ENCODE measurements around the gene FHDC1. TPM values are rescaled to one million over a fixed set of nuclear protein-coding genes. Genes with fewer than 3 reads are reported as not detected.

Gene FHDC1
- total RNA-seq, 2 donors from 2014 or later = 0.10 TPM

GRCh38 chr4:153019906-153020305, 83.8 kb downstream of the FHDC1 start:
- H3K27ac Mint-ChIP-seq = no peak overlapping the region
- no peaks in the 10 kb centered on the region for H3K9me3 ChIP-seq (ENCODE audit: control insufficient read depth, low read length, poor library complexity, severe bottlenecking)
- no peaks in the 10 kb centered on the region for H3K36me3 Mint-ChIP-seq (ENCODE audit: low read depth)
- ATAC-seq (no peak), DNase-seq (no peak)
- peaks cover 19% of the 10 kb centered on the region for H3K27me3 Mint-ChIP-seq
- no peaks in the 10 kb centered on the region for H3K4me1 Mint-ChIP-seq
- no peak overlapping the region for H3K4me3 Mint-ChIP-seq

DNA sequence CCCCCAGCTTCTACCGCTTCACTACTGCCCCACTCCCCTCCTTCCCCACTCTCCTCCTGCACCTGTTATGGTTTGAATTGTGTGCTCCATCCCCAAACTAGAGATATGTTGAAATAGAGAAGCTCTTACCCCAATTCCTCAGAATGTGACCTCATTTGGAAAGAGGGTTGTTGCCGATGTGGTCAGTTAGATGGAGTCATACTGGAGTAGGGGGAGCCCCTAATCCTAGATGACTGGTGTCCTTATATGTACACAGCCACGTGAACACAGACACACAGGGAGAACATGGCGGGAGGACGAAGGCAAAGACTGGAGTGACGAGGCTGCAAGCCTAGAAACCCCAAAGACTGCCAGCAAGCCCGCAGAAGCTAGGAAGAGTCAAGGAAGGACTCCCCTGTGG, 84.3 kb downstream of the FHDC1 start:
- H3K27me3 Mint-ChIP-seq = peaks cover 19% of the 10 kb centered on the region
- ATAC-seq = no peak

GRCh38 chr4:153021276-153021675, 85.2 kb downstream of the FHDC1 start:
- ATAC-seq = no peak
- H3K9me3 ChIP-seq (ENCODE audit: control insufficient read depth, low read length, poor library complexity, severe bottlenecking) = no peaks in the 10 kb centered on the region
- H3K4me1 Mint-ChIP-seq = no peaks in the 10 kb centered on the region
- H3K27me3 Mint-ChIP-seq = peaks cover 19% of the 10 kb centered on the region
- H3K4me3 Mint-ChIP-seq = no peak overlapping the region
- H3K27ac Mint-ChIP-seq = no peak overlapping the region
- DNase-seq = no peak
- no peaks in the 10 kb centered on the region for H3K36me3 Mint-ChIP-seq (ENCODE audit: low read depth)

More for the DNA sequence above, 84.3 kb downstream of the FHDC1 start:
- DNase-seq = no peak
- H3K36me3 Mint-ChIP-seq (ENCODE audit: low read depth) = no peaks in the 10 kb centered on the region
- no peak overlapping the region for H3K27ac Mint-ChIP-seq
- H3K9me3 ChIP-seq (ENCODE audit: control insufficient read depth, low read length, poor library complexity, severe bottlenecking) = no peaks in the 10 kb centered on the region
- H3K4me1 Mint-ChIP-seq = no peaks in the 10 kb centered on the region
- no peak overlapping the region for H3K4me3 Mint-ChIP-seq

- DNase-seq = no peak
- Mint-ChIP-seq H3K4me3 (no peak overlapping the region), H3K27me3 (peaks cover 19% of the 10 kb centered on the region), H3K36me3 (ENCODE audit: low read depth) (no peaks in the 10 kb centered on the region), H3K4me1 (no peaks in the 10 kb centered on the region), H3K27ac (no peak overlapping the region)
- no peak for ATAC-seq
- H3K9me3 ChIP-seq (ENCODE audit: control insufficient read depth, low read length, poor library complexity, severe bottlenecking) = no peaks in the 10 kb centered on the region
Measured at GRCh38 chr4:153022241-153022715, 86.2 kb downstream of the FHDC1 start.

DNA sequence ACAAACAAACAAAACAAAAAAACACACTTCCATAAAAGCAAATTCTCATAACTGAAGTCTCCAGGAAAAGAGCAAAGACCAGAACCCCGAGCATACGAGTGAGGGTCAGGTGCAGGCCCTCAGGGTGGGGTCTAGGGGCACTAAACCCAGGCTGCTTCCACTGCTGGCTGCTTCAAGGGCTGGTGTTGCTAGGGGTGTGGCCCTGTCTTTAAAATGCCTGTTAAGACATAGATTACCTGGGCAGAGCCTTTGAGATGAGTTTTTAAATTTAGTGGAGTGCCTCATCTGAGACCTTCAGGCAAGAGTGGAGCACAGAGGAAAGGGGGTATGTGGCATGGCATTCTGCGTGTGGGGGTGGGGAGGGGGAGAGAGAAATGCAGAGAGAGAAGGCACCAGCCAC, 87.0 kb downstream of the FHDC1 start:
- no peaks in the 10 kb centered on the region for H3K9me3 ChIP-seq (ENCODE audit: control insufficient read depth, low read length, poor library complexity, severe bottlenecking)
- Mint-ChIP-seq H3K4me3 (no peak overlapping the region), H3K27me3 (peaks cover 19% of the 10 kb centered on the region), H3K27ac (no peak overlapping the region), H3K36me3 (ENCODE audit: low read depth) (no peaks in the 10 kb centered on the region), H3K4me1 (no peaks in the 10 kb centered on the region)
- ATAC-seq (no peak), DNase-seq (no peak)

GRCh38 chr4:153023692-153024394, 87.7 kb downstream of the FHDC1 start:
- H3K27me3 Mint-ChIP-seq = peaks cover 19% of the 10 kb centered on the region
- DNase-seq (no peak), ATAC-seq (no peak)
- H3K36me3 Mint-ChIP-seq (ENCODE audit: low read depth) = no peaks in the 10 kb centered on the region
- no peak overlapping the region for H3K4me3 Mint-ChIP-seq
- no peaks in the 10 kb centered on the region for H3K9me3 ChIP-seq (ENCODE audit: control insufficient read depth, low read length, poor library complexity, severe bottlenecking)
- H3K4me1 Mint-ChIP-seq = no peaks in the 10 kb centered on the region
- H3K27ac Mint-ChIP-seq = no peak overlapping the region

GRCh38 chr4:153024466-153024865, 88.3 kb downstream of the FHDC1 start:
- H3K4me3 Mint-ChIP-seq = no peak overlapping the region
- H3K4me1 Mint-ChIP-seq = no peaks in the 10 kb centered on the region
- no peaks in the 10 kb centered on the region for H3K36me3 Mint-ChIP-seq (ENCODE audit: low read depth)
- H3K27me3 Mint-ChIP-seq = peaks cover 19% of the 10 kb centered on the region
- no peaks in the 10 kb centered on the region for H3K9me3 ChIP-seq (ENCODE audit: control insufficient read depth, low read length, poor library complexity, severe bottlenecking)
- ATAC-seq (no peak), DNase-seq (no peak)
- H3K27ac Mint-ChIP-seq = no peak overlapping the region

DNA sequence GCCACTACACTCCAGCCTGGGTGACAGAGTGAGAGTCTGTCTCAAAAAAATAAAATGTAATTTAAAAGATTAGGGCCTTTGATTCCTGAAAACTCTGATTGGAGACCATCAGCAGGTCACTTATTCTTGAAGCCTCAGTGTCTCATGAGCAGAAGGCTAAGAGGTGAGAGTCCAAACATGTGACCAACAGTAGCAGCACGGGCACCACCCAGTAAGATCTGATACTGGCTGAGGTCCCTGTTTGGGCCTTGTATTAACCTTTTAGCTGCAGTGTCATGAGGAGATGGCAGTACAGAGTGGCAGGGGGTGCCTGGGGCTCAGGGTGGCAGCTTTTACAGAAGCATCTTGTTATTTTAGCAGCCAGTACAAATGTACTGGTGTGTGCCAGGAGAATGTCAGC, 89.3 kb downstream of the FHDC1 start:
- no peak for ATAC-seq
- no peaks in the 10 kb centered on the region for H3K9me3 ChIP-seq (ENCODE audit: control insufficient read depth, low read length, poor library complexity, severe bottlenecking)
- H3K27me3 Mint-ChIP-seq = peaks cover 18% of the 10 kb centered on the region
- H3K4me1 Mint-ChIP-seq = no peaks in the 10 kb centered on the region
- no peak for DNase-seq
- no peak overlapping the region for H3K4me3 Mint-ChIP-seq
- no peak overlapping the region for H3K27ac Mint-ChIP-seq
- peaks cover 3% of the 10 kb centered on the region for H3K36me3 Mint-ChIP-seq (ENCODE audit: low read depth)

DNA sequence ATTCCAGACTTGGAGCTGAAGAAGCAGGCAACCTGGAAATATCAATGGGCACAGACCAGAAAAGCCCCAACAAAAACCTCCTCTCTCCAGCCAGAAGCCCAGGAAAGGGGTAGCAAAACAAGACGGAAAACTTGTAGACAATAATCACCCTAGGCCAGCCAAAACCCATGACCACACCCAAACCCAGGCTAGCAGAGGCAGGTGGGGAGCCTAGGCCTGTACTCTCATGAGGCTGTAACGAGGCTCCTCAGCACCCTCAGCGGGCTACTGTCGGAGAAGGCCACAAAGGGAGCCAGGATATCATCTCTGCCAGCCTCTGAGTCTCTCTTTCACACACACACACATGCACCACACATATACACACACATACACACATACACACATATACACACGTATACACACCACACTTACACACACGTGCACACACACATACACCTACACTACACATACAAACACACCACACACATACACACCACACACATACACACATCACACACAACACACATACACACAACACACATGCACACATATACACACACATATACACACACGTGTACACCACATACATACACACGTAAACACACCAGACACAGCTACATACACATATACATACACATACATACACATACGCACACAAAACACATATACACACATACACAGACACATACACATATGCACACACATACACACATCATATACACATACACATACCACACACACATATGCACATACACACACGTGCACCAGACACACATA, 90.6 kb downstream of the FHDC1 start:
- H3K9me3 ChIP-seq (ENCODE audit: control insufficient read depth, low read length, poor library complexity, severe bottlenecking) = no peaks in the 10 kb centered on the region
- no peak overlapping the region for H3K27ac Mint-ChIP-seq
- H3K4me1 Mint-ChIP-seq = no peaks in the 10 kb centered on the region
- no peak for DNase-seq
- H3K36me3 Mint-ChIP-seq (ENCODE audit: low read depth) = peaks cover 3% of the 10 kb centered on the region
- no peak for ATAC-seq
- H3K4me3 Mint-ChIP-seq = no peak overlapping the region
- H3K27me3 Mint-ChIP-seq = peaks cover 5% of the 10 kb centered on the region

- Mint-ChIP-seq H3K4me1 (no peaks in the 10 kb centered on the region), H3K27ac (no peak overlapping the region), H3K36me3 (ENCODE audit: low read depth) (peaks cover 3% of the 10 kb centered on the region), H3K27me3 (peaks cover 5% of the 10 kb centered on the region), H3K4me3 (no peak overlapping the region)
- ATAC-seq (no peak), DNase-seq (no peak)
- H3K9me3 ChIP-seq (ENCODE audit: control insufficient read depth, low read length, poor library complexity, severe bottlenecking) = no peaks in the 10 kb centered on the region
Measured at GRCh38 chr4:153027866-153028265, 91.7 kb downstream of the FHDC1 start.

DNA sequence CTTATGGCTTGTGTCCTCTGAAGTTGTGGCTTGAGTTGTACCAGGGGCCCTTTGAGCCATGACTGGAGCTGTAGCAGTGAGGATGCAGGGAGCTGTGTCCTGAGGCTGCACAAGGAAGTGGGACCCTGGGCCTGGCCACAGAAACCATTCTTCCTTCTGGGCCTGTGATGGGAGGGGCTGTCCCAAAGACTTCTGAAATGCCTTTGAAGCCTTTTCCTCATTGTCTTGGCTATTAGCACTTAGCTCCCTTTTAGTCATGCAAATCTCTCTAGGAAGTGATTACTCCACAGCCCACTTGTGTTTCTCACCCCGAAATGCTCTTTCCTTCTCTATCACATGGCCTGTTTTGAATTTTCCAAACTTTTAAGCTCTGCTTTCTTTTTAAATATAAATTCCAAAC, 92.4 kb downstream of the FHDC1 start:
- Mint-ChIP-seq H3K4me1 (no peaks in the 10 kb centered on the region), H3K27me3 (peaks cover 5% of the 10 kb centered on the region), H3K27ac (no peak overlapping the region), H3K36me3 (ENCODE audit: low read depth) (peaks cover 3% of the 10 kb centered on the region), H3K4me3 (no peak overlapping the region)
- DNase-seq = no peak
- ATAC-seq = no peak
- H3K9me3 ChIP-seq (ENCODE audit: control insufficient read depth, low read length, poor library complexity, severe bottlenecking) = no peaks in the 10 kb centered on the region

Measured in T-helper 17 cell (primary cell).